CD4-positive, alpha-beta T cell (primary cell): ENCODE data around the gene MRPL33. TPM values are rescaled to one million over a fixed set of nuclear protein-coding genes. Genes with fewer than 3 reads are reported as not detected.

Source experiments
- ATAC-seq: fragments of 200-7000 bp; cut with Tn5 transposase; one replicate; pipeline ENCODE4 v1.10.0; 2022; ENCODE audit warnings: mild to moderate bottlenecking; ENCODE audit not compliant: poor library complexity
- CTCF ChIA-PET: fragments of 350-600 bp; sonication (Branson Sonifier 250); formaldehyde crosslinking; loops from one replicate; lab custom pipeline; 2021; ENCODE audit warnings: antibody characterized with exemption, inconsistent platforms; lab: Charles Lee
- POLR2A ChIA-PET: fragments of 350-600 bp; sonication (Branson Sonifier 250); formaldehyde crosslinking; loops from one replicate; lab custom pipeline; 2021; ENCODE audit warnings: antibody characterized with exemption, inconsistent platforms; lab: Charles Lee
- DNase-seq, 14 experiments: peaks; one replicate each; pipeline ENCODE4 v3.0.0-alpha.2; 2013 to 2020; ENCODE audit warnings: mixed read lengths in 2 of 14
- H3K27ac ChIP-seq, 2 donors: one replicate each; pipeline versions ENCODE4 v1.5.1 to v1.7.0; 2013; ENCODE audit warnings: low read length in 2 of 2, low read depth in 1 of 2, mild to moderate bottlenecking in 1 of 2
- H3K27me3 ChIP-seq, 2 experiments: 1 replicate in 1 of 2; 2 replicates in 1 of 2; pipeline versions ENCODE4 v1.6.1 to v1.7.0; 2013; ENCODE audit warnings: low read length in 2 of 2, control low read depth in 1 of 2, mild to moderate bottlenecking in 1 of 2, moderate library complexity in 1 of 2; ENCODE audit not compliant: insufficient read depth in 2 of 2, control insufficient read depth in 1 of 2
- H3K36me3 ChIP-seq: one replicate; pipeline ENCODE4 v1.6.1; 2013; ENCODE audit warnings: low read length, control low read depth; ENCODE audit not compliant: insufficient read depth
- H3K4me1 ChIP-seq: one replicate; pipeline ENCODE4 v1.6.1; 2013; ENCODE audit warnings: low read length, control low read depth; ENCODE audit not compliant: insufficient read depth
- H3K4me3 ChIP-seq: one replicate; pipeline ENCODE4 v1.5.1; 2013; ENCODE audit warnings: mild to moderate bottlenecking, low read length, moderate library complexity
- H3K9me3 ChIP-seq, 2 experiments: 1 replicate in 1 of 2; 2 replicates in 1 of 2; pipeline versions ENCODE4 v1.6.1 to v1.7.0; 2013; ENCODE audit warnings: low read length in 2 of 2, mild to moderate bottlenecking in 2 of 2, control low read depth in 1 of 2, moderate library complexity in 1 of 2; ENCODE audit not compliant: control insufficient read depth in 1 of 2, insufficient read depth in 1 of 2
- H3K27ac Mint-ChIP-seq: one replicate; pipeline ENCODE4 v1.8.0; 2020; ENCODE audit warnings: mixed read lengths
- H3K27me3 Mint-ChIP-seq: one replicate; pipeline ENCODE4 v1.8.0; 2021; ENCODE audit warnings: mixed read lengths
- H3K36me3 Mint-ChIP-seq: one replicate; pipeline ENCODE4 v1.8.0; 2021; ENCODE audit warnings: low read depth, mixed read lengths
- H3K4me1 Mint-ChIP-seq: one replicate; pipeline ENCODE4 v1.8.0; 2021; ENCODE audit warnings: low read depth, mixed read lengths
- H3K4me3 Mint-ChIP-seq: one replicate; pipeline ENCODE4 v1.8.0; 2020; ENCODE audit warnings: mild to moderate bottlenecking, mixed read lengths
- H3K9me3 Mint-ChIP-seq: one replicate; pipeline ENCODE4 v1.8.0; 2020; ENCODE audit warnings: mixed read lengths
- CTCF ChIP-seq: fragments of 200-600 bp; IDR thresholded peaks from one replicate; pipeline ENCODE4 v1.8.0; 2022; ENCODE audit warnings: antibody characterized with exemption, mild to moderate bottlenecking
- intact Hi-C, 2 experiments: fragments of 100-400 bp; cut with DNase I in 1 of 2; cut with micrococcal nuclease in 1 of 2; formaldehyde crosslinking; loops; one replicate each; pipeline versions ENCODE4 v1.15.1 to v1.9.0; 2023 to 2025; cut with DNase I, micrococcal nuclease
- total RNA-seq, 174 experiments: library from RNA in 2 of 174; stranded (reverse) in 2 of 174; gene quantifications; one replicate each; pipeline ENCODE4 v1.2.3 and lab custom pipeline; 2021 to 2026

The MRPL33 gene
- total RNA-seq, 2 experiments from 2014 or later = 33.1 to 37.2 TPM

- CTCF ChIA-PET = interaction anchor here (1.0 kb wide), 1 partner anchor 12 kb away, joined by 3 read pairs; no protein-coding TSS in a partner anchor
- TF ChIP-seq CTCF = no peak
- Histone ChIP-seq H3K4me1 (no peaks in the 10 kb centered on the region), H3K27ac (no peak overlapping the region), H3K36me3 (no peaks in the 10 kb centered on the region), H3K9me3 (no peaks in the 10 kb centered on the region), H3K27me3 (no peaks in the 10 kb centered on the region), H3K4me3 (no peak overlapping the region)
- ATAC-seq (no peak), DNase-seq (no peak)
- Mint-ChIP-seq H3K9me3 (no peaks in the 10 kb centered on the region), H3K36me3 (no peaks in the 10 kb centered on the region), H3K27me3 (no peaks in the 10 kb centered on the region), H3K4me3 (no peak overlapping the region), H3K4me1 (no peaks in the 10 kb centered on the region), H3K27ac (no peak overlapping the region)
- intact Hi-C loops = no loop called here
- POLR2A ChIA-PET = no interaction called here
Measured at GRCh38 chr2:27792759-27793158, 21.2 kb downstream of the MRPL33 start.

GRCh38 chr2:27795093-27795834 is 23.7 kb downstream of the MRPL33 start:
- H3K27ac Mint-ChIP-seq = no peak overlapping the region
- POLR2A ChIA-PET = interaction anchor here (0.6 kb wide), 1 partner anchor 452 kb away, joined by 4 read pairs; no protein-coding TSS in a partner anchor
- CTCF ChIA-PET = no interaction called here

GRCh38 chr2:27795868-27796277 is 24.4 kb downstream of the MRPL33 start:
- TF ChIP-seq CTCF = no peak

More at GRCh38 chr2:27795093-27795834, 23.7 kb downstream of the MRPL33 start:
- H3K27me3 ChIP-seq = no peaks in the 10 kb centered on the region
- H3K4me3 ChIP-seq = no peak overlapping the region
- ATAC-seq (no peak), DNase-seq (no peak)
- H3K9me3 ChIP-seq = no peaks in the 10 kb centered on the region
- no peaks in the 10 kb centered on the region for H3K27me3 Mint-ChIP-seq
- H3K27ac ChIP-seq = no peak overlapping the region
- H3K36me3 ChIP-seq = no peaks in the 10 kb centered on the region
- no peak for TF ChIP-seq CTCF
- no peaks in the 10 kb centered on the region for H3K4me1 Mint-ChIP-seq
- H3K4me1 ChIP-seq = no peaks in the 10 kb centered on the region
- no peak overlapping the region for H3K4me3 Mint-ChIP-seq
- H3K9me3 Mint-ChIP-seq = no peaks in the 10 kb centered on the region
- H3K36me3 Mint-ChIP-seq = no peaks in the 10 kb centered on the region
- intact Hi-C loops = no loop called here

More at GRCh38 chr2:27795868-27796277, 24.4 kb downstream of the MRPL33 start:
- Mint-ChIP-seq H3K4me3 (no peak overlapping the region), H3K27me3 (no peaks in the 10 kb centered on the region), H3K9me3 (no peaks in the 10 kb centered on the region), H3K27ac (no peak overlapping the region), H3K4me1 (no peaks in the 10 kb centered on the region), H3K36me3 (no peaks in the 10 kb centered on the region)
- H3K4me3 ChIP-seq = no peak overlapping the region
- ChIA-PET CTCF (interaction anchor here (0.8 kb wide), 1 partner anchor 11 kb away, joined by 3 read pairs; no protein-coding TSS in a partner anchor), POLR2A (no interaction called here)
- ATAC-seq = no peak
- H3K4me1 ChIP-seq = no peaks in the 10 kb centered on the region
- no peaks in the 10 kb centered on the region for H3K27me3 ChIP-seq
- H3K9me3 ChIP-seq = no peaks in the 10 kb centered on the region
- no peak overlapping the region for H3K27ac ChIP-seq
- no peaks in the 10 kb centered on the region for H3K36me3 ChIP-seq
- DNase-seq = no peak
- intact Hi-C loops = no loop called here
